NCI-H146 treated with DMSO at 0.1 percent for 48 hours (cell line): Measurements from ENCODE around the gene FAM76B.
A peak's percentile ranks its signal among the peaks of the same experiment; 100 is the strongest.
"Not testable (repeated sequence)": the region's sequence is repeated elsewhere in the genome, so short reads cannot be mapped to it uniquely, and the experiment has no call there.

Experiments used
- DNase-seq: peaks from one replicate; lab custom pipeline; 2025; ENCODE audit not compliant: unreplicated experiment; lab: John Stamatoyannopoulos, UW

Gene FAM76B

DNA sequence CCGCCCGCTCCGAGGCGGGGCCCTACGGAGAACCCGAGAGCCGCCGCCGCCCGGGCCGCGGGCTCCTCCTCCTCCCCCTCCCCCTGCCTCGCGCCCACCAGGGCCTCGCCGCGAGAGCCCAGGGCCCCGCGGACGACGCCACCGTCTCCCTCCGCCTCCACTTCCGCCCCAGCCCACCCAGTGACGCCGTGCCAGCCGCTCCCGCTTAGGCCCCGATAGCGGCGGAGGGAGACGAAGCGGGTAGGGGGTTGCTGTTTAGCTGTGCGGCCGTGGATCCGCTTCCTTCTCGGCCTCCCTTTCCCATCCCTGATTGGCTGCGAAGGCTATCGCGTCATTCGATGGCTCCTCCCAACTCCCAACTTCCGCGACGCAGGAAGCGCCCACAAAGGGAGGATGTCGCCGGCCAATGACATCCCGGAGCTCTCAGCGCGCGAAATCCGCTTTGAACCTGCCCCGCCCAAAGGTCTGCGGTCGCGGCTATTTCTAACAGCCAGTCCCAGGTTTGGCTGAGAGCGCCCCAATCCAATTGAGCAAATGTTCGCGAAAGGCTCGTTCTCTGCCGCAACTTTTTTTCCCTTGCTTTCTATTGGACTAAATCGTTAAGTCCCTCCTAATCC, at the start of gene FAM76B:
Gene FAM76B (minus strand): TSS at position 277 of the 617 bp plus-strand sequence. CDS start 304 bp downstream, outside the sequence.
- peak; percentile 98 for DNase-seq

DNA sequence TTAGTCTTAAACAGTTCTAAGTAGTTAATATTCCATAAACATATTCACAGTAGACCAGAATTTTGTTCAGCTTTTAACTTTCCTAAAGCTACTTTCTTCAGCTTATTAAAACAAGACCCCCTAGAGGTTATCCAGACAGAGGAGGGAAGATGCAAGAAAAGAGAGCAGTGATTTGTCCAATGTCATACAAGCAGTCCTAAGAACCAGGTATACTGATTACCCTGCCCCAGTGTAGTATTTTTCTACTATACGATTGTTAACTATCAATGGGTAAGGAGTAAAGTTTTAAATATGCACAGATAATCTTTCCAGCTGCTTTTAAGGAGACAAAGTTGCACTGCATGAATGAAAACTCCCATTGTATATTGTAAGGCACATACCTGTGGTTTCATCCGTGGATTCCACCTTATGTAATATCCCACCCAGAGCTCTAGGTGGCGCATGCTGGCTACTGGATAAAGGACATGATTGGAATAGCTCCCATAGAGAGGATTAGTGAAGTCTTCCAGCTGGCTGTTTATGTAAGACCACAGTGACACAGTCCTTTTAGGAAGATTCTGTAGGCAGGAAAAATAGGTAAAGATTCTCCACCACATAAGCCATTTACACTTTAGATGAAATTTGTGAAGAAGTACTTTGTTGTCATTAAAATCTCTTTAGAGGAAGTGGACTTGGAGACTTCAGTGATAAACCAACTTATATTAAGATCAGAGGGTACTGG, 46.3 kb upstream of the FAM76B start:
- DNase-seq: peak; percentile 66

DNA sequence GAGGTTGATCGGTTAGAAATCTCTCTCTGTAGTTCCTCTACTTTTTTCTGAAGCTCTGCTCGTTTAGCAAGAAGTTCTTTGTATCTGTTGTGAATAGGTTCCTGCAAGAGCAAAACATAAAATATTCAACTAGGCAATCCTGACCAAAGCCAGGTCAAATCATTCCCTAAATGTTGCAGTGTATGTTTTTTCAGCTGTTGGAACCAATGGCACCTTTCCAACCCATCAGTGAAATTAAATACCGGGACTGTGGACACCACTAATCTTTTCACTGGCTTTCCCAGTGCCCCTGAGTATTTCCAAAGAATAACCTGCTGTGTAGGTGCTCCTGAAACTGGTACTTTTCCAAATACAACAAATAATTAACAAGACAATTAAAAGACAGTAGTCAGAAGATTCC, 45.8 kb upstream of the FAM76B start:
- no peak for DNase-seq

DNA sequence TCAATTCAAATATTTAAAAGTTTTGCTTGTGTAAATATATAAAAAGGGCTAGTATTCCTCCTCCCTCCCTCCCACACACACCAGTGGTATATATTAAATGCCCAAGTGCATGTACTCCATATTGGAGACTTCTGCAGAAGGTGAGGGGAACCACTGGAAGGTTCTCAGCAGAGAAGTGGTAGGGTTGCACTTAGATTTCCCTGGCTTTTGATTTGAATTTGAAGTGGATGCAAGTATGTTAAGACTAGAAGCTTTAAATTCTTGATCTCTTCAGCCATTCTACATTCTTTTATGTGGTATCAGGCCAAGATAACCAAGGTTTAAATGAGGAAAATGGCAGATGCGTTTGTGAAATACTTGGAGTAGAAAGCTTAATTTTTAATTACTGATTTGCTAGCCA, 43.8 kb upstream of the FAM76B start:
- DNase-seq: no peak

DNA sequence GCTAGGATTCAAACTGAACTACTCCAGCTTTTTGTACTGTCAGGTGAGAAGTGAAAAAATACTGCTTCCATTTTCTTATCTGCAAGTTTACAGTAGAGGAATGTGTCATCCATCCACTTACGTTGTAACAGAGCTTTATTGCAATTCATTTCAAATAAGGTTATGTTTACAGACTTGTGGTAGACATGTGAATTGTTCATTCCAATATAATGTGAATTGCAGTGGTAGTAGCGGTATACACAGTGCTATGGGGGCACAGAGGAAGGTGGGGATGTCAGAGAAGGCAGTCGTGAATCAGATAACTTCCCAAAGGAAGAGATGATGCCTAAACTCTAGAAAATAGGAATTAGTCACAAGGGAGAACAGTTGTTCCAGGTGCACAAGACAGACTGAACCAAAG, 43.2 kb upstream of the FAM76B start:
- DNase-seq: no peak

DNA sequence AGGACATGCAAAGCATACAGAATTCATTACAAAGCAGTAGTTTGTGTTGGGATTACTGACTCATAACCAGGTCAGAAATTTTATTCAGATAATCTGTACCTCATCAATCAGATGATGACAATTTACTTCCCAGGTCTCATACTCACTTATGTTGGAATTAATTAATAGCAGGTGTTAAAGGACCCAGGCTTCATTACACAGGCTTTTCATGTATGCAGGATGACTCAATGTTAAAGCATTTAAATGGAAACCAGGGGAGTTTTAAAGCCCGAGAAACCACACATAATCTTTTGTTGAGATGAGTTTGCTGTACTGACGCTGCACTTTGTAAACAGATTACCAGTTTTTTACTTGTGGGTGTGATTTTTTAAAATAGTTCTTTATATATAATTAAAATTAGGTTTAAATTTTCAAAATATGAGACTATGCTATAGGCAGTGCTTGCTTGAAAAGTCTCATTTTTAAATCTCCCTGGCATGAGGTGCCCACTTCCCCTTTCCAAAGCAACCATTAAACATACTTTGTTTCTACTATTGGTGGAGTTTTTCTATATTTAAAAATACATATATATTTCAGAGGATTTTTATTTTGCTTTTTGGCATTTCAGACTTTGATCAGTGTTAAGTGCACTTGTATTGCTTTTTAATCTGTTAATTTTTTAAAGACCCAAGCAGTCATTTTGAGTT, 41.8 kb upstream of the FAM76B start:
- peak; percentile 11 for DNase-seq

DNA sequence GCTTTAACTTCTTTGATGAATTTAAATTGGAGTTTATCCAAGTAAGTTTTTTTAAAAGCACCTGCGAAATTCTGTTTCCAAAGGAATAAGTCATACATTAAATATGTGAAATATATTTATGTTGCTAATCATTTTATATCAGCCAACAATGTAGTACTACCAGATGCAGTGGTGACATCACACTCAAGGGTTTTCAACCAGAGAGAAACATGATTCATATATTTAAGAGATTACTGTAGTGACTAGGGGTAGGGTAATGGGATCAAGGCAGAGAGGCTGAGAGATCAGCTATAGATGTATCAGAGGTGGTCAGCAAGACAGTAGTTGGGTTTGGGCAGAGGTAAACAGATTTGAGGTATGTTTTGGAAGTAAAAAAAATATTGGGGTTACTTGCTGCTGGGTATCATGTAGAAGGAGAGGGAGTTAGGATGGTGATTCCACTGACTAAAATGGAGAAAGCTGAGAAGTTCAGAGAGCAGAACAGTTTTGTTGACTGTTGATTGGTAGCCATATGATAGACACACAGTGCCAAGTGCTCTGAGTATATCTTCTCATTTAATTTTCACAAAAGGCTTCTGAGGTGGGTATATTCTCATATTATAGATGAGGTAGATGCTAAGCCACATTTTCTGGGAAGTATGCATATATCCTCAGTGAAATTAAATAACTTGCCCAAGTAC, 40.1 kb upstream of the FAM76B start:
- DNase-seq: no peak

DNA sequence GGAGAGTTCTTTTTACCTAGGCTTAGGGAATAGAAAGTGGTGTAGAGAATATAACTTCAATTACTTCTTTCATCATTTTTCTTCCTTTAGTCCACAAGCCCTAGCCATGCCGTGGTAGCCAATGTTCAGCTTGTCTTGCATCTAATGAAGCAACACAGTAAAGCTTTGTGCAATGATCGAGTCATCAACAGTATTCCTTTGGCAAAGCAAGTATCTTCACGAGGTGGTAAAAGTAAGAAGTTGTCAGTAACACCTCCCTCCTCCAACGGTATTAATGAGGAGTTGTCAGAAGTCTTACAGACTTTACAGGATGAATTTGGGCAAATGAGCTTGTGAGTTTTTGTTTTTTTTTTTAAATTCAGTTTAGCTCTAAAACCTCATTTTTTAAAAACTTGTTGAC, 38.1 kb upstream of the FAM76B start:
- no peak for DNase-seq

DNA sequence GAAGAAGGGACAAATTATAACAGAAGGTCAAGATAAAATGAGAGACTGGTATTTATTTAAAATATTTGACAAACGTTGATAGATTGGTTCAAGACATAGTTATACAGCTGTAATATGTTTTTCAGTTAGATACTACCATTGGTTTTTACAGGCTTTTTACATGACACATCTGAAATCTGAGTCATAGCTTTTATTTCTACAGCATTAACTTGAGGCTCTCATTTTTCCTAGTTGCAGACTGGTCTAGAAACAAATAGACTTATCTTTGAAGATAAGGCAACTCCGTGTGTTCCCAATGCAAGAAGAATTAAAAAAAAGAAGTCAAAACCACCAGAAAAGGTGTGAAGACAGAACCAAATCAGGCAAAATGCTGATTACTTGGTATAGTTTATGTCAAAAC, 32.1 kb upstream of the FAM76B start:
- DNase-seq: no peak

DNA sequence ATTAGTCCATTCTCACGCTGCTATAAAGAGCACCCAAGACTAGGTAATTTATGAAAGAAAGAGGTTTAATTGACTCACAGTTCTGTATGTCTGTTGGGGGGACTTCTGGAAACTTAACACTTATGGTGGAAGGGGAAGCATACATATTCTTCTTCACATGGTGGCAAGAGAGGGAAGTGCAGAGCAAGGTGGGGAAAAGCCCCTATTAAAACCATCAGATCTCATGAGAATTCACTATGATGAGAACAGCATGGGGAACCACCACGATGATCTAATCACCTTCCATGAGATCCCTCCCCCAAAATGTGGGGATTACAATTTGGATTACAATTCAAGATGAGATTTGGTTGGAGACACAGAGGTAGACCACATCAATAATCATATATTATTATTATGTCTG, 26.5 kb upstream of the FAM76B start:
- no peak for DNase-seq

DNA sequence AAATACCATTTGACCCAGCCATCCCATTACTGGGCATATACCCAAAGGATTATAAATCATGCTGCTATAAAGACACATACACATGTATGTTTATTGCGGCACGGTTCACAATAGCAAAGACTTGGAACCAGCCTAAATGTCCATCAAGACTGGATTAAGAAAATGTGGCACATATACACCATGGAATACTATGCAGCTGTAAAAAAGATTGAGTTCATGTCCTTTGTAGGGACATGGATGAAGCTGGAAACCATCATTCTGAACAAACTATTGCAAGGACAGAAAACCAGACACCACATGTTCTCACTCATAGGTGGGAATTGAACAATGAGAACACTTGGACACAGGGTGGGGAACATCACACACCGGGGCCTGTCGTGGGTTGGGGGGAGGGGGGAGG, 21.5 kb upstream of the FAM76B start:
- not testable (repeated sequence) for DNase-seq

DNA sequence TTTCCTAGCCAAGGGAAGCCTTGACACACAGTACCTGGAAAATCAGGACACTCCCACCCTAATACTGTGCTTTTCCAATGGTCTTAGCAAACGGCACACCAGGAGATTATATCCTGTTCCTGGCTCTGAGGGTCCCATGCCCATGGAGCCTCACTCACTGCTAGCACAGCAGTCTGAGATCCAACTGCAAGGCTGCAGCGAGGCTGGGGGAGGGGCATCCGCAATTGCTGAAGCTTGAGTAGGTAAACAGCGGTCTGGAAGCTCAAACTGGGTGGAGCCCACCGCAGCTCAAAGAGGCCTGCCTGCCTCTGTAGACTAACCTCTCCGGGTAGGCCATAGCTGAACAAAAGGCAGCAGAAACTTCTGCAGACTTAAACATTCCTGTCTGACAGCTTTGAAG, 16.9 kb upstream of the FAM76B start:
- DNase-seq: not testable (repeated sequence)

DNA sequence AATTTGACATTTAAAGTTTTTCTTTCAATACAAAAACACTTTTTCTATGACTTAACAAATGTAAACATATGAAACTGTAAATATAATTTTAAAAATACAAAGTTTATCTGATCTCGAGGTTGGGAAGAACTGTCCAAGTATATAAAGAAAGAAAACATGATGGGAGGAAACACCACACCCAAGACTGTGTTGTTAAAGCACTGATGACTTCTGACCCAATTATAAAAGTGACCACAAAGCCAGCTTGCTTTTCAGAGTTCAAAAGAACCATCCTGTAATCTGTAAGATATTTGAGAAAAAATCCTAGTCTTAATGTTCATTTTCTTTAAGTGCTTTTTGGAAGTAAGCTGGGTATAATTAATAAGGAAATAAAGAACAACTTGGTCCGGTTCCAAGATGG, 16.3 kb upstream of the FAM76B start:
- DNase-seq: no peak

DNA sequence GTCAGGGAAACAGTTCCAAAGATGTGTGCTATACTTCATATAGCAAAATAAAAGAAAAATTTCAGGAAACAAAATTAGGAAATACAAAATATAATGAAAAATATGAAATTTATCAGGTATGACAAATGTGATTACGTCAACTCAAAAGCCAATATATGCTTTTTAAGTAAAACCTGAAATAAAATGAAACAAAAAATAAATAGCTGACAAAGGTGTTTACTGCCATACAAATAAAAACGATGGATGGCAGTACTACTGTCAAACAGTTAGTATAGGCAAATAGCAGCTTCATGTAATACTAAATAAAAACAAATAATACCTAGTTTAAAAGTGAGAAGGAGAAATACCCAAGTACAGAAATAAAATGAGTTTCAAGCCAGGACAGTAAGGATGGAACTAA, 14.4 kb upstream of the FAM76B start:
- no peak for DNase-seq

DNA sequence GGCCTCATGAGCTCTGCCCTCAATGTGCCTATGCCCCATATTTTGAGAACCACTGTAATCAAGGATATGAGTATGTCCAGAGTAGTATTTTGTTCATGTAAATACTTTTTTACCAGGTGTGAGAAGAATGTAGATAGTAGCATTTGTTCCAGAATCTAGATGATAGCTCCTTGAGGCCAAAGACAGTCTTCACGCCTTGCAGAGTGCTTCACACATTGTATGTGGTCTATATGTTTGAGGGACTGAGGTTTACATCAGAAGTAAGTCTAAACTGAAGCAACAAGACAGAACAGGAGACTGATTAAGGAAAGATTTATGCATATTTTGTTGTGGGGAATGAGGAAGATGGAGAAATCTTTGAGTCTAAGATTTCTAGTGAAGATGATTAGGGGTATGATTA, 13.2 kb upstream of the FAM76B start:
- no peak for DNase-seq

DNA sequence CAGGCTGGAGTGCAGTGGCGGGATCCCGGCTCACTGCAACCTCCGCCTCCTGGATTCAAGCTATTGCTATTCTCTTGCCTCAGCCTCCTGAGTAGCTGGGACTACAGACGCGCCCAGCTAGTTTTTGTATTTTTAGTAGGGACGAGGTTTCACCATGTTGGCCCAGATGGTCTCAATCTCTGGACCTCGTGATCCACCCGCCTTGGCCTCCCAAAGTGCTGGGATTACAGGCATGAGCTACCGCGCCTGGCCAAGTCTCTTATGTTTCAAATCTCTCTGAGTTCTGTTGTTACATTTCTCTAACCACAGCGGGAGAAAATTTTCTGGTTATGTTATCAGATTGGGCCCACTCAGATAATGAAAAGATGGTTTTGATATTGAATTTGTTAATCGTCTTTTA, 10.9 kb upstream of the FAM76B start:
- DNase-seq: no peak

DNA sequence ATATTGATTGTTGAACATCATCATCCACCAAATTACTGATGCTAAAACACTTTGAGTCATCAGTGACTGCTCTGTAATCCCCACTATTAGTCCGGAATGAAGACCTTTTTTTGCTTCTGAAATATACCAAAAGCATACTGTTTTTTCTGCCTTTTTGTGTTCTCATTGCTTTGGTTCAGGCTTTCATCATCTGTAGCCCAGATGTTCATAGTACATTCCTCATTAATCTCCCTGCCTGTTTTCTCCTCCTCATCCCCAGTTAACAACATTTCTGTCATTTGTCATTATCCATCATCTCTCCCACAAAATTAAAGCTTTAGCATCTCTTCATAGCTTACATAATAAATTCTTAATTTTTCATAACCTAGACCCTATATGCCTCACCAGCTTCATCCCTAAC, 10.0 kb upstream of the FAM76B start:
- no peak for DNase-seq

DNA sequence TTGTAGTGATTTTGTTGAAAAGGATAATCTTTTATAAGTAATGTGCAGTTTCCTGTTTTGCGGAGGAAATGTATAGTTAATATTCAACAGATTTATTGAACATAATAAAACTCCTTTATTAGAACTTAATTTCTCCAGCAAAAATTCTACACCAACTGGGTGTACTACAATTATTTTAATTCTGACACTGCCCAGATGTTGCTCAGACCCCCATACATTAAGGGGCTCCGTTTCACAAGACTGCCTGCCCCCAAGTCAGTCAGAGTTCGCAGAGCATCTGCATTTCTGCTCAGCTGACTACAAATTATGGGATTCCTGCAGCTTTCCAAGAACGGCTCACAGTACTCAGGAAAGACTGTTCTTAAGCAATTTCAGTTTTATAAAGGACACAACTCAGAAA, 6.9 kb upstream of the FAM76B start:
- peak; percentile 33 for DNase-seq

DNA sequence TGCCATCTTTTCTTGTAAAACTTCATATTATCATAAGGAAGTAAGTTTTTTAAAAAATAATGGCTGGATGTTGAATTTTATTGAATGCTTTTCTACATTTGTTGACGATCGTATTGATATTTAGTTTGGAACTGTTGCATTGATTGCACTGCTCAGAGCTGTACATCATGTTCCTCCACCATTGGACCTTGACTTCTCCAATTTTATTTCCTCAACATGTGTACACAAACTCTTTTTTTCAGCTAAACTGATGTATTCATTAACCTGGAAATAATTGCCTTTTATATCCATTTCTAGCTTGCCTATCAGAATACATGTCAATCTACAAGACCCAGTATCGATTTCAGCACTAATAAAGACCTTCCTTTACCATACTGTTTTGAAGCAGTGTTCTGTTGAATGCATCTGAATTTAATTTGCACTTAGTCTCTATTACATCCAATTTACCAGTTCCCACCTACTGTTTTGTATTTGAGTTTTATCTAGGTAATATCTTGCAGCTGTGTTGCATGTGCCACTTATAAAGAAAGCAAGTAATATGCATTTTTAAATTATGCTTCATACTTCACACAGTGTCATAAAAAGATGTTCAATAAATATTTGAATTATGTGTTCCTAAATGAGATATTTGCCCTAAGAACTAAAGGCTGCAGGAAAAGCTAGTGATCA, 6.2 kb upstream of the FAM76B start:
- DNase-seq: peak; percentile 100

DNA sequence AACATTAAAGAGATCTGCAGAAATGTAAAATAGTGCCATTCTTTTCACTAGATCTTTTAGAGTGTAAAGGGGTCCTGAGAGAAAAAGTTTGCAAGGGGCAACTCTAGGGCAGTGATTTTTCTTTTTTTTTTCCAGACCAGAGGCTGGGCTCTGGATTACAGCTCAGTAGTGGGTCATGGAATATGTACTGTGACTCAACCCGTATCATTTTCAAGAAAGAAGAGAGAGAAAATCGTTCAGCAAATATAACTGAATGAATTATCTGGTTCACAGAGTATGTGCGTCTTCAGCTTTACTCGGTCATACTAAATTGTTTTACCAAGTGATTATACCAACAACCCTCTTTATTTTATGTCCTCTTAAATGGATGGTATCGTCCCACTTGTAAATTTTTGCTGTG, 4.5 kb upstream of the FAM76B start:
- peak; percentile 66 for DNase-seq

DNA sequence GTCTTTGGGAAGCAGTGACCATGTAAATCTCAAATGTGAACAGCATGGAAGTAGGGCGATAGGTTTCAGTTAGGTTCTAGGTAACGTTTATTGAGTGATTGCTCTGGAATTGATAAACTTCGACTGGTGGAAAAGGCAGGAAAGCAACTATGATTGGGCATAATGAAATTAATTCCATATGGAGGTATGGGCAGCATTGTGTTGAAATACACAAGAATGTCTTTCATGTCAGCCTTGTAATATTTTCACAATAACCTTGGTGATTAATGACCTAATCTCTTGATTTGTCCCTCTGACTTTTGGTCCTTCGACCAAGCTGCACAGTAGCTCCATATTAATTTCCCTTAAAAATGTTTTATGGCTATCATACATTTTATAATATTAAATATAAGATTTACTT, 3.5 kb upstream of the FAM76B start:
- no peak for DNase-seq
